ENCODE results near the gene SRF. TPM values are rescaled to one million over a fixed set of nuclear protein-coding genes. Genes with fewer than 3 reads are reported as not detected.

The SRF gene
- total and polyA plus RNA-seq, 7 experiments from 2014 or later, result 4.0 to 49.4 (median 25.7) TPM

GRCh38 chr6:43186019-43186418 is 14.9 kb downstream of the SRF start:
- peak overlapping the region; percentile 87 for H3K27ac ChIP-seq (ENCODE audit: low read depth, low read length)
- H3K9me3 ChIP-seq (ENCODE audit: control insufficient read depth in 2 of 3, low read length in 3 of 3), result no peaks in the 10 kb centered on the region
- no peaks in the 10 kb centered on the region for H3K27me3 ChIP-seq (ENCODE audit: control insufficient read depth in 2 of 2, insufficient read depth in 2 of 2, low read length in 2 of 2)
- peak overlapping the region in 8 of 9 donors; percentile 70 to 97 (median 85) for H3K27ac Mint-ChIP-seq
- ATAC-seq (no peak), DNase-seq (no peak)
- intact Hi-C loops (cut with micrococcal nuclease), result loop anchor here in 1 of 2 donors (5.0 kb wide), 1 partner anchor 1209 kb away; no protein-coding TSS in a partner anchor
- H3K36me3 Mint-ChIP-seq, result peaks cover 0 to 39% (median 26%) of the 10 kb centered on the region in 5 donors
- ChIA-PET CTCF (interaction anchor here (1.6 to 1.7 kb wide), 2 partner anchors 27 to 44 kb away, joined by 4 to 5 read pairs; no protein-coding TSS in a partner anchor), POLR2A (interaction anchor here (0.6 to 2.5 kb wide), 7 partner anchors 9 to 61 kb away, joined by 3 to 13 read pairs (median 4); partner anchors contain the start of gene SRF)
- no peak overlapping the region for H3K4me3 ChIP-seq (ENCODE audit: low read length)
- H3K4me1 ChIP-seq (ENCODE audit: control insufficient read depth in 2 of 2, insufficient read depth in 2 of 2, low read length in 2 of 2), result peaks cover 34 to 51% of the 10 kb centered on the region in 2 donors
- H3K4me3 Mint-ChIP-seq, result peak overlapping the region in 2 of 10 donors; percentile 94 to 97
- no peaks in the 10 kb centered on the region for H3K27me3 Mint-ChIP-seq
- H3K9me3 Mint-ChIP-seq, result no peaks in the 10 kb centered on the region
- peaks cover 12 to 50% (median 16%) of the 10 kb centered on the region in 3 experiments for H3K36me3 ChIP-seq (ENCODE audit: control insufficient read depth in 2 of 3, insufficient read depth in 3 of 3, low read length in 3 of 3)
- H3K4me1 Mint-ChIP-seq, result peaks cover 51 to 85% (median 75%) of the 10 kb centered on the region in 7 donors

- Histone ChIP-seq H3K4me3 (ENCODE audit: low read length) (no peak overlapping the region), H3K36me3 (ENCODE audit: control insufficient read depth in 2 of 3, insufficient read depth in 3 of 3, low read length in 3 of 3) (peaks cover 12 to 50% (median 16%) of the 10 kb centered on the region in 3 experiments), H3K27me3 (ENCODE audit: control insufficient read depth in 2 of 2, insufficient read depth in 2 of 2, low read length in 2 of 2) (no peaks in the 10 kb centered on the region), H3K27ac (ENCODE audit: low read depth, low read length) (peak overlapping the region; percentile 87), H3K4me1 (ENCODE audit: control insufficient read depth in 2 of 2, insufficient read depth in 2 of 2, low read length in 2 of 2) (peaks cover 28 to 47% of the 10 kb centered on the region in 2 donors), H3K9me3 (ENCODE audit: control insufficient read depth in 2 of 3, low read length in 3 of 3) (no peaks in the 10 kb centered on the region)
- ChIA-PET POLR2A (interaction anchor here (1.2 kb wide), 1 partner anchor 13 kb away, joined by 4 read pairs; no protein-coding TSS in a partner anchor), CTCF (no interaction called here)
- ATAC-seq (no peak), DNase-seq (no peak)
- H3K27ac Mint-ChIP-seq, result peak overlapping the region in 8 of 9 donors; percentile 69 to 97 (median 83)
- no peaks in the 10 kb centered on the region for H3K27me3 Mint-ChIP-seq
- H3K4me1 Mint-ChIP-seq, result peaks cover 47 to 79% (median 69%) of the 10 kb centered on the region in 7 donors
- H3K9me3 Mint-ChIP-seq, result no peaks in the 10 kb centered on the region
- H3K36me3 Mint-ChIP-seq, result peaks cover 0 to 40% (median 26%) of the 10 kb centered on the region in 5 donors
- peak overlapping the region in 3 of 10 donors; percentile 11 to 36 (median 19) for H3K4me3 Mint-ChIP-seq
- intact Hi-C loops (cut with micrococcal nuclease), result loop anchor here in 1 of 2 donors (5.0 kb wide), 1 partner anchor 1209 kb away; no protein-coding TSS in a partner anchor
These were observed 15.6 kb downstream of the SRF start for GRCh38 chr6:43186706-43187105.

DNA sequence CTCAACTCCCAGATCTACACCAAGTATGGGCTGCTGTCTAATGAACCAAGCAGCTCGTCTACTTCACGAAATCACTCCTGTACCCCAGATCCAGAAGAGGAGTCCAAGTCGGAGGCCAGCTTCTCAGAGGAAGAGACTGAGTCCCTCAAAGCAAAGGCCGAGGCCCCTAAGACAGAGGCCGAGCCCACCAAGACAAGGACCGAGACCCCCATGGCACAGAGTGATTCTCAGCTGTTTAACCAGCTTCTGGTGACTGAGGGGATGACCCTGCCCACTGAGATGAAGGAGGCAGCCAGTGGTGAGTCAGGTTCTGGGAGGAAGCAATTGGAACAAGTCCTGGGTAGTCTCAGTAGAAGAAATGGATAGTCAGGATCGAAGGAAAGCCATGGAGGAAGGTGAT is 16.8 kb downstream of the SRF start:
- no peak for DNase-seq
- peaks cover 2 to 43% (median 23%) of the 10 kb centered on the region in 5 donors for H3K36me3 Mint-ChIP-seq

DNA sequence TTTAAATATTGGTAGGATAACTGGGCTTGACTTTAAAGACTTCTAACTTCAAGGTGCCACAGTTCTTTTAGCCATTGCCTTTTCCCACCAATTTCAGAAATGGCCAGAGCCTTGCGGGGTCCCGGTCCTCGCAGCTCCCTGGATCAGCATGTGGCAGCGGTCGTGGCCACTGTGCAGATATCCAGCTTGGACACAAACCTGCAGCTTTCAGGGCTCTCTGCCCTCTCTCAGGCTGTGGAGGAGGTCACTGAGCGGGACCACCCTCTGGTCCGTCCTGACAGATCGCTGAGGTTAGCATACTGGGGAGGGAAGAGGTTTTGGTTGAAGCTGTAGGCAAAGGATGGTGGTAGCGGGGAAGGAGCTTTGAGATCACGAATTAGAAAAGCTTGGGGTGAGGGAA is 17.4 kb downstream of the SRF start:
- peaks cover 7 to 49% (median 26%) of the 10 kb centered on the region in 5 donors for H3K36me3 Mint-ChIP-seq

More for the DNA sequence above, 16.8 kb downstream of the SRF start:
- peaks cover 12 to 50% (median 16%) of the 10 kb centered on the region in 3 experiments for H3K36me3 ChIP-seq (ENCODE audit: control insufficient read depth in 2 of 3, insufficient read depth in 3 of 3, low read length in 3 of 3)
- Mint-ChIP-seq H3K27me3 (no peaks in the 10 kb centered on the region), H3K9me3 (no peaks in the 10 kb centered on the region), H3K4me1 (peaks cover 42 to 72% (median 62%) of the 10 kb centered on the region in 7 donors), H3K4me3 (peak overlapping the region in 1 of 10 donors; percentile 3), H3K27ac (peak overlapping the region in 3 of 9 donors; percentile 36 to 67 (median 64))
- POLR2A ChIA-PET, result interaction anchor here (1.0 to 1.2 kb wide), 2 partner anchors 10 to 14 kb away, joined by 4 to 5 read pairs; no protein-coding TSS in a partner anchor
- ATAC-seq, result no peak
- no peak overlapping the region for H3K27ac ChIP-seq (ENCODE audit: low read depth, low read length)
- peaks cover 23 to 43% of the 10 kb centered on the region in 2 donors for H3K4me1 ChIP-seq (ENCODE audit: control insufficient read depth in 2 of 2, insufficient read depth in 2 of 2, low read length in 2 of 2)
- CTCF ChIA-PET, result no interaction called here
- H3K4me3 ChIP-seq (ENCODE audit: low read length), result no peak overlapping the region
- no peaks in the 10 kb centered on the region for H3K9me3 ChIP-seq (ENCODE audit: control insufficient read depth in 2 of 3, low read length in 3 of 3)
- no peaks in the 10 kb centered on the region for H3K27me3 ChIP-seq (ENCODE audit: control insufficient read depth in 2 of 2, insufficient read depth in 2 of 2, low read length in 2 of 2)
- intact Hi-C loops (cut with micrococcal nuclease), result loop anchor here in 1 of 2 donors (5.0 kb wide), 1 partner anchor 1211 kb away; no protein-coding TSS in a partner anchor

GRCh38 chr6:43189776-43190304 is 18.8 kb downstream of the SRF start:
- Histone ChIP-seq H3K4me3 (ENCODE audit: low read length) (no peak overlapping the region), H3K4me1 (ENCODE audit: control insufficient read depth in 2 of 2, insufficient read depth in 2 of 2, low read length in 2 of 2) (peaks cover 10 to 22% of the 10 kb centered on the region in 2 donors), H3K9me3 (ENCODE audit: control insufficient read depth in 2 of 3, low read length in 3 of 3) (no peaks in the 10 kb centered on the region), H3K36me3 (ENCODE audit: control insufficient read depth in 2 of 3, insufficient read depth in 3 of 3, low read length in 3 of 3) (peaks cover 12 to 62% (median 16%) of the 10 kb centered on the region in 3 experiments), H3K27ac (ENCODE audit: low read depth, low read length) (no peak overlapping the region), H3K27me3 (ENCODE audit: control insufficient read depth in 2 of 2, insufficient read depth in 2 of 2, low read length in 2 of 2) (no peaks in the 10 kb centered on the region)
- Mint-ChIP-seq H3K36me3 (peaks cover 7 to 53% (median 27%) of the 10 kb centered on the region in 5 donors), H3K4me1 (peaks cover 25 to 52% (median 42%) of the 10 kb centered on the region in 7 donors), H3K9me3 (no peaks in the 10 kb centered on the region), H3K27ac (peak overlapping the region in 2 of 9 donors; percentile 5 to 41), H3K4me3 (no peak overlapping the region), H3K27me3 (no peaks in the 10 kb centered on the region)
- POLR2A ChIA-PET, result interaction anchor here (0.6 to 1.5 kb wide), 4 partner anchors 15 to 529 kb away, joined by 3 to 4 read pairs (median 3); partner anchors contain the start of gene DNPH1
- intact Hi-C loops (cut with micrococcal nuclease), result loop anchor here in 1 of 2 donors (5.0 kb wide), 1 partner anchor 1213 kb away; no protein-coding TSS in a partner anchor
- ATAC-seq (no peak), DNase-seq (no peak)
- CTCF ChIA-PET, result no interaction called here

More for the DNA sequence above, 17.4 kb downstream of the SRF start:
- Mint-ChIP-seq H3K9me3 (no peaks in the 10 kb centered on the region), H3K27me3 (no peaks in the 10 kb centered on the region), H3K4me3 (peak overlapping the region in 2 of 10 donors; percentile 21 to 41), H3K27ac (peak overlapping the region in 3 of 9 donors; percentile 33 to 46 (median 39)), H3K4me1 (peaks cover 36 to 66% (median 56%) of the 10 kb centered on the region in 7 donors)
- POLR2A ChIA-PET, result interaction anchor here (0.6 to 1.5 kb wide), 5 partner anchors 11 to 530 kb away, joined by 3 to 5 read pairs (median 4); partner anchors contain the start of gene DNPH1
- DNase-seq, result no peak
- H3K4me3 ChIP-seq (ENCODE audit: low read length), result no peak overlapping the region
- H3K4me1 ChIP-seq (ENCODE audit: control insufficient read depth in 2 of 2, insufficient read depth in 2 of 2, low read length in 2 of 2), result peaks cover 17 to 36% of the 10 kb centered on the region in 2 donors
- no peak for ATAC-seq
- no peaks in the 10 kb centered on the region for H3K9me3 ChIP-seq (ENCODE audit: control insufficient read depth in 2 of 3, low read length in 3 of 3)
- CTCF ChIA-PET, result interaction anchor here (0.7 kb wide), 1 partner anchor 109 kb away, joined by 3 read pairs; no protein-coding TSS in a partner anchor
- H3K27ac ChIP-seq (ENCODE audit: low read depth, low read length), result no peak overlapping the region
- H3K36me3 ChIP-seq (ENCODE audit: control insufficient read depth in 2 of 3, insufficient read depth in 3 of 3, low read length in 3 of 3), result peaks cover 12 to 55% (median 16%) of the 10 kb centered on the region in 3 experiments
- intact Hi-C loops (cut with micrococcal nuclease), result loop anchor here in 1 of 2 donors (5.0 kb wide), 1 partner anchor 1211 kb away; no protein-coding TSS in a partner anchor
- no peaks in the 10 kb centered on the region for H3K27me3 ChIP-seq (ENCODE audit: control insufficient read depth in 2 of 2, insufficient read depth in 2 of 2, low read length in 2 of 2)

DNA sequence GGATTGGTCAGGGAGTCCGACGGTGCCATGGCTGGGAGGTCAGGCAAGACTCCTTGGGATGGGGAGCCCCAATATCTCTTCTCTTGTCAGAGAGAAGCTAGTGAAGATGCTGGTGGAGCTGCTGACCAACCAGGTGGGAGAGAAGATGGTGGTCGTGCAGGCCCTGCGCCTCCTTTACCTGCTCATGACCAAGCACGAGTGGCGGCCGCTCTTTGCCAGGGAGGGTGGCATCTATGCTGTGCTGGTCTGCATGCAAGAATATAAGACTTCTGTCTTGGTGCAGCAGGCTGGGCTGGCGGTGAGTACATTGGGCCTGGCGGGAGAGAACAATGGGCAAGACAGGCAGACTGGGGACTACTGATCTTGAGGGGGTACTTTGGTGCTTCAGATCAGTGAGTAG is 21.8 kb downstream of the SRF start:
- CTCF ChIA-PET, result no interaction called here
- H3K36me3 ChIP-seq (ENCODE audit: control insufficient read depth in 2 of 3, insufficient read depth in 3 of 3, low read length in 3 of 3), result peaks cover 0 to 70% (median 15%) of the 10 kb centered on the region in 3 experiments
- DNase-seq, result no peak

More for the DNA sequence above, 21.8 kb downstream of the SRF start:
- Histone ChIP-seq H3K27me3 (ENCODE audit: control insufficient read depth in 2 of 2, insufficient read depth in 2 of 2, low read length in 2 of 2) (no peaks in the 10 kb centered on the region), H3K9me3 (ENCODE audit: control insufficient read depth in 2 of 3, low read length in 3 of 3) (no peaks in the 10 kb centered on the region), H3K27ac (ENCODE audit: low read depth, low read length) (no peak overlapping the region), H3K4me1 (ENCODE audit: control insufficient read depth in 2 of 2, insufficient read depth in 2 of 2, low read length in 2 of 2) (no peaks in the 10 kb centered on the region), H3K4me3 (ENCODE audit: low read length) (no peak overlapping the region)
- Mint-ChIP-seq H3K27ac (no peak overlapping the region), H3K27me3 (no peaks in the 10 kb centered on the region), H3K4me1 (peaks cover 12 to 25% (median 19%) of the 10 kb centered on the region in 7 donors), H3K36me3 (peaks cover 19 to 53% (median 32%) of the 10 kb centered on the region in 5 donors), H3K9me3 (no peaks in the 10 kb centered on the region), H3K4me3 (no peak overlapping the region)
- intact Hi-C loops (cut with micrococcal nuclease), result no loop called here
- POLR2A ChIA-PET, result no interaction called here
- ATAC-seq, result no peak

All from naive thymus-derived CD4-positive, alpha-beta T cell (primary cell).